Stomach (tissue), 19 donors: ENCODE results near the gene ETFDH. TPM values are rescaled to one million over a fixed set of nuclear protein-coding genes. Genes with fewer than 3 reads are reported as not detected.
A peak's percentile ranks its signal among the peaks of the same experiment; 100 is the strongest.

Source experiments
- DNase-seq, 2 donors: peaks; one replicate each; pipeline versions ENCODE4 v3.0.0 to v3.0.0-alpha.2; 2013 to 2019
- H3K27ac ChIP-seq, 5 donors: fragments of 200-600 bp in 4 of 5; sonication (generic) in 4 of 5; one replicate each; pipeline ENCODE4 v1.5.1; 2013 to 2019; ENCODE audit warnings: mild to moderate bottlenecking in 1 of 5, moderate library complexity in 1 of 5
- H3K27me3 ChIP-seq, 3 donors: fragments of 200-600 bp; sonication (generic); one replicate each; pipeline ENCODE4 v1.5.1; 2017 to 2019; ENCODE audit warnings: mixed run types in 1 of 3
- H3K36me3 ChIP-seq, 4 donors: fragments of 200-600 bp; sonication (generic); 1 replicate in 3 of 4; 2 replicates in 1 of 4; pipeline ENCODE4 v1.5.1; 2016 to 2019
- H3K4me1 ChIP-seq, 4 donors: fragments of 200-600 bp; sonication (generic); one replicate each; pipeline ENCODE4 v1.5.1; 2016 to 2019
- H3K4me3 ChIP-seq, 4 donors: fragments of 200-600 bp; sonication (generic) in 3 of 4; one replicate each; pipeline ENCODE4 v1.5.1; 2016 to 2019; ENCODE audit warnings: mild to moderate bottlenecking in 1 of 4
- H3K9me3 ChIP-seq, 4 donors: fragments of 200-600 bp; sonication (generic); one replicate each; pipeline ENCODE4 v1.5.1; 2016 to 2019
- EP300 ChIP-seq: sonication (generic); formaldehyde crosslinking; IDR thresholded peaks from one replicate; pipeline ENCODE4 v1.6.1; 2017; ENCODE audit warnings: antibody characterized with exemption
- POLR2A ChIP-seq, 4 donors: fragments of 450-650 bp; IDR thresholded peaks; one replicate each; pipeline ENCODE4 v1.6.1; 2016; ENCODE audit warnings: antibody characterized with exemption in 4 of 4, control low read depth in 2 of 4, mild to moderate bottlenecking in 1 of 4, moderate library complexity in 1 of 4
- POLR2AphosphoS5 ChIP-seq, 3 donors: sonication (generic); formaldehyde crosslinking; IDR thresholded peaks; one replicate each; pipeline ENCODE4 v1.6.1; 2016; ENCODE audit warnings: antibody characterized with exemption in 3 of 3
- WGBS, 5 donors: extraction: QIAGEN DNeasy Blood & Tissue Kit in 3 of 5; methylation state at CpG; one replicate each; pipeline versions ENCODE4 v1.1.5 to v1.1.7; 2013 to 2018; 5-methylcytosine and 5-hydroxymethylcytosine counted together
- intact Hi-C: fragments of 100-400 bp; cut with DNase I; formaldehyde crosslinking; loops from one replicate; pipeline ENCODE4 v1.15.1; 2023; ENCODE audit warnings: low total_unique reads
- long read RNA-seq, 10 donors: transcript quantifications; one replicate each; lab custom pipeline, GENCODE V29; 2026
- polyA plus RNA-seq, 3 donors: library from polyadenylated mRNA; stranded (reverse); fragments of 200-250 nt; gene quantifications; one replicate each; pipeline ENCODE4 v1.2.3, GENCODE V29; 2013
- total RNA-seq, 5 donors: library from RNA; depleted of rRNA; stranded (reverse); fragments of >200 nt; gene quantifications; one replicate each; pipeline versions ENCODE4 v1.1.0 to v1.2.3, GENCODE V29; 2014 to 2016
- TF ChIP-seq, protein P1 (sequence below), 7 experiments: fragments of 450-650 bp in 4 of 7; fragments of 200-600 bp in 3 of 7; sonication (generic) in 3 of 7; IDR thresholded peaks; one replicate each; pipeline ENCODE4 v1.5.1; 2016 to 2019; ENCODE audit warnings: antibody characterized with exemption in 7 of 7, control low read depth in 2 of 7, mild to moderate bottlenecking in 1 of 7
- donor health status: healthy with polysubstance abuse.
- donor health status: Bipolar disorder and iron deficiency.
- donor health status: healthy.

ETFDH gene
- total RNA-seq = 10 to 100 TPM in 4 of 5 donors, 1 to 10 TPM in 1; 9.3 to 78.0 (median 42.9) TPM
- polyA plus RNA-seq = 10 to 100 TPM; 18.1 to 24.7 (median 18.8) TPM
- long read RNA-seq, donor 1, partial matches to known transcripts = 5 of 26 reads
- long read RNA-seq, donor 1, other reads (novel, unspliced or antisense) = 19 of 26 reads
- long read RNA-seq, donor 2, partial matches to known transcripts = 11 of 33 reads
- long read RNA-seq, donor 2, other reads (novel, unspliced or antisense) = 20 of 33 reads
- long read RNA-seq, donor 3, partial matches to known transcripts = 0 of 12 reads
- long read RNA-seq, donor 3, other reads (novel, unspliced or antisense) = 8 of 12 reads
- long read RNA-seq, donor 4 = 0 reads
- long read RNA-seq, donor 5, partial matches to known transcripts = 22 of 41 reads
- long read RNA-seq, donor 5, other reads (novel, unspliced or antisense) = 16 of 41 reads
- long read RNA-seq, donor 6, transcript ETFDH-206 (13 exons, 3,282 nt) = major isoform, 10 of 103 reads
- long read RNA-seq, donor 6, partial matches to known transcripts = 92 of 103 reads
- long read RNA-seq, donor 6, other reads (novel, unspliced or antisense) = 0 of 103 reads
- long read RNA-seq, donor 7, partial matches to known transcripts = 35 of 38 reads
- long read RNA-seq, donor 7, other reads (novel, unspliced or antisense) = 0 of 38 reads
- long read RNA-seq, donor 8, partial matches to known transcripts = 22 of 38 reads
- long read RNA-seq, donor 8, other reads (novel, unspliced or antisense) = 12 of 38 reads
- long read RNA-seq, donor 9, partial matches to known transcripts = 24 of 49 reads
- long read RNA-seq, donor 9, other reads (novel, unspliced or antisense) = 23 of 49 reads
- long read RNA-seq, donor 10, partial matches to known transcripts = 17 of 19 reads
- long read RNA-seq, donor 10, other reads (novel, unspliced or antisense) = 0 of 19 reads

- Histone ChIP-seq H3K9me3 (no peaks in the 10 kb centered on the region), H3K27ac (peak within 1 kb of the TSS; percentile 94 to 98 (median 96)), H3K4me3 (peak within 1 kb of the TSS; percentile 81 to 99 (median 92)), H3K4me1 (peaks cover 15 to 36% (median 31%) of the 10 kb centered on the region in 4 donors), H3K27me3 (no peaks in the 10 kb centered on the region), H3K36me3 (no peaks in the 10 kb centered on the region)
- intact Hi-C loops = no loop called here
- WGBS, 5 donors = 0% methylated on average over 34 to 60 of the region's 60 CpGs
- DNase-seq = peak; percentile 98 to 100
- TF ChIP-seq POLR2A (IDR thresholded peaks at IDR 0.05) = peak in 1 of 4 donors; percentile 87
- no peak for TF ChIP-seq EP300
- peak; percentile 95 to 98 (median 97) for TF ChIP-seq POLR2AphosphoS5 (IDR thresholded peaks at IDR 0.05)
- TF ChIP-seq, protein P1, sequence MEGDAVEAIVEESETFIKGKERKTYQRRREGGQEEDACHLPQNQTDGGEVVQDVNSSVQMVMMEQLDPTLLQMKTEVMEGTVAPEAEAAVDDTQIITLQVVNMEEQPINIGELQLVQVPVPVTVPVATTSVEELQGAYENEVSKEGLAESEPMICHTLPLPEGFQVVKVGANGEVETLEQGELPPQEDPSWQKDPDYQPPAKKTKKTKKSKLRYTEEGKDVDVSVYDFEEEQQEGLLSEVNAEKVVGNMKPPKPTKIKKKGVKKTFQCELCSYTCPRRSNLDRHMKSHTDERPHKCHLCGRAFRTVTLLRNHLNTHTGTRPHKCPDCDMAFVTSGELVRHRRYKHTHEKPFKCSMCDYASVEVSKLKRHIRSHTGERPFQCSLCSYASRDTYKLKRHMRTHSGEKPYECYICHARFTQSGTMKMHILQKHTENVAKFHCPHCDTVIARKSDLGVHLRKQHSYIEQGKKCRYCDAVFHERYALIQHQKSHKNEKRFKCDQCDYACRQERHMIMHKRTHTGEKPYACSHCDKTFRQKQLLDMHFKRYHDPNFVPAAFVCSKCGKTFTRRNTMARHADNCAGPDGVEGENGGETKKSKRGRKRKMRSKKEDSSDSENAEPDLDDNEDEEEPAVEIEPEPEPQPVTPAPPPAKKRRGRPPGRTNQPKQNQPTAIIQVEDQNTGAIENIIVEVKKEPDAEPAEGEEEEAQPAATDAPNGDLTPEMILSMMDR (IDR thresholded peaks at IDR 0.05) = peak in 5 of 7 experiments; percentile 33 to 70 (median 51)
Measured at GRCh38 chr4:158671915-158672806, at the start of gene ETFDH. Gene ETFDH (plus strand): TSS chr4:158672296. CDS start chr4:158672457, 161 bp downstream.

DNA sequence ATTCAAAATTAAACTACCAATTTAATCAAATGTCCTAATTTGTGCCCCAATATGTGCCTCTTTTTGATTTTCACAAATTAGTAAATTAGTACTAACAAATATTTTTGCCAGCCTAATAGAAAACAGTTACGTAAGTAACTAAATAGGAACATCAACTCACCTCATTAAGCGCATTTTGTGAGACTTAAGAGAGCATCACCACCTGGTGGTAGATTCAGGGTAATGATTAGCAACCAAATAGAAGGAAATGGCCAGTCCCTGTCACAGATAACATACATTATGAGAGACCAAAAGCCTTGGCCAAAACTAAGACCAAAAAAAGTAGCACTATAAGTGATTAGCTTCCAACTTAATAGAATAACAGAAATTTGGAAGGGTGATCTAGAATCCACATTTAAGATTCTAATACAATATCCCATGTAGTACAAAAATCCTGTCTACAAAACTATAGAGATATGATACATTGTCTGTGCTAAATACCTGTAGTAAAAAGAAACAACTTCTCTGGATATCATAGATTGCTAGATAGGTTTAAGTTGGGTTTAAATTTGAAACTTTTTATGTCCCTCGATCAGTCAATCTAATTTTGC is 47.1 kb upstream of the ETFDH start:
- H3K9me3 ChIP-seq = no peaks in the 10 kb centered on the region
- TF ChIP-seq, protein P1 (IDR thresholded peaks at IDR 0.05) = peak in 5 of 7 experiments; percentile 13 to 67 (median 52)
- no peak for TF ChIP-seq POLR2A (IDR thresholded peaks at IDR 0.05)
- no peak for TF ChIP-seq EP300
- TF ChIP-seq POLR2AphosphoS5 (IDR thresholded peaks at IDR 0.05) = no peak
- no peak overlapping the region for H3K27ac ChIP-seq
- 25 to 43% (median 29%) methylated on average over 3 of the region's 3 CpGs for WGBS, 5 donors
- DNase-seq = peak in 1 of 2 donors; percentile 74
- H3K4me1 ChIP-seq = peaks cover 0 to 3% (median 0%) of the 10 kb centered on the region in 4 donors
- intact Hi-C loops = no loop called here
- no peaks in the 10 kb centered on the region for H3K27me3 ChIP-seq
- no peaks in the 10 kb centered on the region for H3K36me3 ChIP-seq
- H3K4me3 ChIP-seq = no peak overlapping the region

DNA sequence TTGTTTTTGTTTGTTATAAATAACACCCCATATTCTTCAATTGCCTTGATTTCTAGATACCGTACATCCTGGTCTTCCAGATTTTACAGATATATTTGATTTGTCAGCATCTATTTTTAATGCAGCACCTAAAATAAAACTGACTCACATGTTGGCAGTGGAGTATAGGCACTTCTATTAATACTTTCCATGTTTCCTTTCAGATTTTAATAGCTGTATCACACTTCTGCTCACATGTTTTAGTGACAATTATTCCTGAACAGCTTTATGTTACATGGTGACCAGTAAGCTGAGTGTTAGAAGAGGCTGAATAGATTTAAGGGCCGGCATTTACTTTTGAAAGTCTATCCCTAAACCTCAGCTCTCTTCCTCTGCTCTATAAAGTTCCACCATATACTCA is 46.6 kb upstream of the ETFDH start:
- no peak overlapping the region for H3K27ac ChIP-seq
- intact Hi-C loops = no loop called here
- peaks cover 0 to 3% (median 0%) of the 10 kb centered on the region in 4 donors for H3K4me1 ChIP-seq
- no peak for TF ChIP-seq POLR2AphosphoS5 (IDR thresholded peaks at IDR 0.05)
- TF ChIP-seq, protein P1 (IDR thresholded peaks at IDR 0.05) = no peak
- no peak for TF ChIP-seq POLR2A (IDR thresholded peaks at IDR 0.05)
- TF ChIP-seq EP300 = no peak
- H3K4me3 ChIP-seq = no peak overlapping the region
- H3K27me3 ChIP-seq = no peaks in the 10 kb centered on the region
- no peak for DNase-seq
- H3K9me3 ChIP-seq = no peaks in the 10 kb centered on the region
- WGBS, 5 donors = 73 to 91% (median 78%) methylated on average over 2 of the region's 2 CpGs
- no peaks in the 10 kb centered on the region for H3K36me3 ChIP-seq
